ENCODE data around the gene TP53I11. TPM values are rescaled to one million over a fixed set of nuclear protein-coding genes. Genes with fewer than 3 reads are reported as not detected.

The TP53I11 gene
- total and polyA plus RNA-seq, 4 donors: 16.3 to 147 (median 75.9) TPM

- DNase-seq (ENCODE audit: low read depth in 4 of 6, low spot score in 6 of 6): no peak
- H3K36me3 ChIP-seq (ENCODE audit: control insufficient read depth, insufficient read depth, low read length): peaks cover 4% of the 10 kb centered on the region
- H3K4me1 ChIP-seq (ENCODE audit: control insufficient read depth, insufficient read depth, low read length): peaks cover 6% of the 10 kb centered on the region
- H3K9me3 ChIP-seq (ENCODE audit: control insufficient read depth, insufficient read depth, low read length): no peaks in the 10 kb centered on the region
- no peak overlapping the region for H3K4me3 ChIP-seq (ENCODE audit: low read depth, low read length)
- no peaks in the 10 kb centered on the region for H3K27me3 ChIP-seq (ENCODE audit: control insufficient read depth, insufficient read depth, low read length)
- no peak overlapping the region for H3K27ac ChIP-seq (ENCODE audit: low read depth, low read length)
- WGBS (ENCODE audit: insufficient coverage): 43% methylated on average over 1 of the region's 7 CpGs
Observed at GRCh38 chr11:44901120-44901633, 49.5 kb downstream of the TP53I11 start.

- Histone ChIP-seq H3K27ac (ENCODE audit: low read depth, low read length) (no peak overlapping the region), H3K36me3 (ENCODE audit: control insufficient read depth, insufficient read depth, low read length) (peaks cover 3% of the 10 kb centered on the region), H3K4me1 (ENCODE audit: control insufficient read depth, insufficient read depth, low read length) (no peaks in the 10 kb centered on the region), H3K9me3 (ENCODE audit: control insufficient read depth, insufficient read depth, low read length) (no peaks in the 10 kb centered on the region), H3K4me3 (ENCODE audit: low read depth, low read length) (no peak overlapping the region), H3K27me3 (ENCODE audit: control insufficient read depth, insufficient read depth, low read length) (no peaks in the 10 kb centered on the region)
- peak in 2 of 6 donors; percentile 64 to 77 for DNase-seq (ENCODE audit: low read depth in 4 of 6, low spot score in 6 of 6)
- WGBS (ENCODE audit: insufficient coverage): 49% methylated on average over 2 of the region's 3 CpGs
Observed at GRCh38 chr11:44899959-44900358, 50.7 kb downstream of the TP53I11 start.

GRCh38 chr11:44893846-44894617 lies 56.7 kb downstream of the TP53I11 start:
- peak in 2 of 6 donors; percentile 87 to 91 for DNase-seq (ENCODE audit: low read depth in 4 of 6, low spot score in 6 of 6)
- WGBS (ENCODE audit: insufficient coverage): 28% methylated on average over 14 of the region's 21 CpGs
- H3K36me3 ChIP-seq (ENCODE audit: control insufficient read depth, insufficient read depth, low read length): peaks cover 3% of the 10 kb centered on the region
- H3K27me3 ChIP-seq (ENCODE audit: control insufficient read depth, insufficient read depth, low read length): no peaks in the 10 kb centered on the region
- H3K9me3 ChIP-seq (ENCODE audit: control insufficient read depth, insufficient read depth, low read length): no peaks in the 10 kb centered on the region
- H3K4me3 ChIP-seq (ENCODE audit: low read depth, low read length): no peak overlapping the region
- peaks cover 43% of the 10 kb centered on the region for H3K4me1 ChIP-seq (ENCODE audit: control insufficient read depth, insufficient read depth, low read length)
- H3K27ac ChIP-seq (ENCODE audit: low read depth, low read length): peak overlapping the region; percentile 76

GRCh38 chr11:44893308-44893822 lies 57.3 kb downstream of the TP53I11 start:
- H3K36me3 ChIP-seq (ENCODE audit: control insufficient read depth, insufficient read depth, low read length): peaks cover 3% of the 10 kb centered on the region
- no peak overlapping the region for H3K4me3 ChIP-seq (ENCODE audit: low read depth, low read length)
- peaks cover 48% of the 10 kb centered on the region for H3K4me1 ChIP-seq (ENCODE audit: control insufficient read depth, insufficient read depth, low read length)
- H3K27me3 ChIP-seq (ENCODE audit: control insufficient read depth, insufficient read depth, low read length): no peaks in the 10 kb centered on the region
- no peaks in the 10 kb centered on the region for H3K9me3 ChIP-seq (ENCODE audit: control insufficient read depth, insufficient read depth, low read length)
- DNase-seq (ENCODE audit: low read depth in 4 of 6, low spot score in 6 of 6): peak in 2 of 6 donors; percentile 82 to 95
- peak overlapping the region; percentile 76 for H3K27ac ChIP-seq (ENCODE audit: low read depth, low read length)
- 45% methylated on average over 6 of the region's 10 CpGs for WGBS (ENCODE audit: insufficient coverage)

GRCh38 chr11:44892843-44893242 lies 57.8 kb downstream of the TP53I11 start:
- Histone ChIP-seq H3K36me3 (ENCODE audit: control insufficient read depth, insufficient read depth, low read length) (peaks cover 3% of the 10 kb centered on the region), H3K4me3 (ENCODE audit: low read depth, low read length) (no peak overlapping the region), H3K27me3 (ENCODE audit: control insufficient read depth, insufficient read depth, low read length) (no peaks in the 10 kb centered on the region), H3K4me1 (ENCODE audit: control insufficient read depth, insufficient read depth, low read length) (peaks cover 53% of the 10 kb centered on the region), H3K9me3 (ENCODE audit: control insufficient read depth, insufficient read depth, low read length) (no peaks in the 10 kb centered on the region), H3K27ac (ENCODE audit: low read depth, low read length) (peak overlapping the region; percentile 76)
- no peak for DNase-seq (ENCODE audit: low read depth in 4 of 6, low spot score in 6 of 6)
- WGBS (ENCODE audit: insufficient coverage): 75% methylated on average over 6 of the region's 7 CpGs

GRCh38 chr11:44889266-44889665 lies 61.4 kb downstream of the TP53I11 start:
- DNase-seq (ENCODE audit: low read depth in 4 of 6, low spot score in 6 of 6): no peak
- Histone ChIP-seq H3K27me3 (ENCODE audit: control insufficient read depth, insufficient read depth, low read length) (no peaks in the 10 kb centered on the region), H3K4me3 (ENCODE audit: low read depth, low read length) (no peak overlapping the region), H3K4me1 (ENCODE audit: control insufficient read depth, insufficient read depth, low read length) (peaks cover 76% of the 10 kb centered on the region), H3K9me3 (ENCODE audit: control insufficient read depth, insufficient read depth, low read length) (no peaks in the 10 kb centered on the region), H3K27ac (ENCODE audit: low read depth, low read length) (no peak overlapping the region), H3K36me3 (ENCODE audit: control insufficient read depth, insufficient read depth, low read length) (no peaks in the 10 kb centered on the region)
- WGBS (ENCODE audit: insufficient coverage): 80% methylated on average over 1 of the region's 1 CpG

- Histone ChIP-seq H3K36me3 (ENCODE audit: control insufficient read depth, insufficient read depth, low read length) (no peaks in the 10 kb centered on the region), H3K27me3 (ENCODE audit: control insufficient read depth, insufficient read depth, low read length) (no peaks in the 10 kb centered on the region), H3K4me3 (ENCODE audit: low read depth, low read length) (no peak overlapping the region), H3K9me3 (ENCODE audit: control insufficient read depth, insufficient read depth, low read length) (no peaks in the 10 kb centered on the region), H3K27ac (ENCODE audit: low read depth, low read length) (peak overlapping the region; percentile 40), H3K4me1 (ENCODE audit: control insufficient read depth, insufficient read depth, low read length) (peaks cover 69% of the 10 kb centered on the region)
- peak in 2 of 6 donors; percentile 76 to 84 for DNase-seq (ENCODE audit: low read depth in 4 of 6, low spot score in 6 of 6)
- WGBS (ENCODE audit: insufficient coverage): no CpG with 5 or more reads among the region's 3 CpGs
Observed at GRCh38 chr11:44887636-44888035, 63.0 kb downstream of the TP53I11 start.

- peak in 1 of 6 donors; percentile 62 for DNase-seq (ENCODE audit: low read depth in 4 of 6, low spot score in 6 of 6)
- peak overlapping the region; percentile 47 for H3K27ac ChIP-seq (ENCODE audit: low read depth, low read length)
- 13% methylated on average over 2 of the region's 3 CpGs for WGBS (ENCODE audit: insufficient coverage)
- H3K4me3 ChIP-seq (ENCODE audit: low read depth, low read length): no peak overlapping the region
- H3K9me3 ChIP-seq (ENCODE audit: control insufficient read depth, insufficient read depth, low read length): no peaks in the 10 kb centered on the region
- H3K27me3 ChIP-seq (ENCODE audit: control insufficient read depth, insufficient read depth, low read length): no peaks in the 10 kb centered on the region
- H3K4me1 ChIP-seq (ENCODE audit: control insufficient read depth, insufficient read depth, low read length): peaks cover 67% of the 10 kb centered on the region
- no peaks in the 10 kb centered on the region for H3K36me3 ChIP-seq (ENCODE audit: control insufficient read depth, insufficient read depth, low read length)
Observed at GRCh38 chr11:44886790-44887140, 63.9 kb downstream of the TP53I11 start.

GRCh38 chr11:44885919-44886789 lies 64.5 kb downstream of the TP53I11 start:
- peak overlapping the region; percentile 34 for H3K27ac ChIP-seq (ENCODE audit: low read depth, low read length)

More at GRCh38 chr11:44885919-44886789, 64.5 kb downstream of the TP53I11 start:
- Histone ChIP-seq H3K4me3 (ENCODE audit: low read depth, low read length) (no peak overlapping the region), H3K36me3 (ENCODE audit: control insufficient read depth, insufficient read depth, low read length) (no peaks in the 10 kb centered on the region), H3K27me3 (ENCODE audit: control insufficient read depth, insufficient read depth, low read length) (no peaks in the 10 kb centered on the region), H3K4me1 (ENCODE audit: control insufficient read depth, insufficient read depth, low read length) (peaks cover 61% of the 10 kb centered on the region), H3K9me3 (ENCODE audit: control insufficient read depth, insufficient read depth, low read length) (no peaks in the 10 kb centered on the region)
- WGBS (ENCODE audit: insufficient coverage): 40% methylated on average over 12 of the region's 13 CpGs
- DNase-seq (ENCODE audit: low read depth in 4 of 6, low spot score in 6 of 6): peak in 1 of 6 donors; percentile 73
